Activated CD8-positive, alpha-beta memory T cell treated with anti-CD3 and anti-CD28 coated beads, Interleukin-2, amount 50 U/mL, for 1 hour (primary cell): Measurements from ENCODE around the gene KCNMB3.

ENCODE experiments used
- DNase-seq: peaks from one replicate; pipeline ENCODE4 v3.0.0-alpha.2; 2020; ENCODE audit errors: extremely low read depth

KCNMB3 gene

DNA sequence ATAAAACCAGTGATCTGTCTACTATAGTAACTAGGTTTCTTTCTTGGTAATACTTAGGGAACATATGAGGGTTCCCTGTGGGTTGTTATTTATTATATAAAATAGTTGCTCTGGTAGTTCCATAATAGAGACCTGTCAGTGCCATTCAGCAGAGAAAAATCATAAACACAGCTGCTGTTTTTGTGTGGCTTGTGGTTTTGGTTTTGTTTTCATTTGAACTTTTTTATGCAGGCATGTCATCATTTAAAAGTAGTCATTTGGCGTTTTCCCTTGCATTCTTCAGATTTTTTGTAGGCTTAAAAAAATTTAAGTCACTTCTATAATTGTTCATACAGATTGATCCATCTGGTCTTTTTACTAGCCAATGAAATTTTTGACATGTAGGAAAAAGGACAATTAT, 54.8 kb downstream of the KCNMB3 start:
- DNase-seq = no peak

- no peak for DNase-seq
Measured at GRCh38 chr3:179194931-179195330, 56.0 kb downstream of the KCNMB3 start.
